K562 (cell line): Measurements from ENCODE around the gene SORBS2. TPM values are rescaled to one million over a fixed set of nuclear protein-coding genes. Genes with fewer than 3 reads are reported as not detected.

Experiments used
- ATAC-seq: fragments of 200-7000 bp; cut with Tn5 transposase; 3 replicates; pipeline ENCODE4 v1.9.1; 2020; ENCODE audit warnings: moderate library complexity
- BruUV-seq: library from RNA; stranded (reverse); fragments of 400-500 nt; replicated peaks from 2 replicates; lab custom pipeline; 2021; lab: Mats Ljungman, UMichigan
- CTCF ChIA-PET: fragments of 300-600 bp; formaldehyde crosslinking; extraction: SDS; loops from one replicate; lab custom pipeline; 2021; ENCODE audit warnings: low intra/inter-chr PET ratio; lab: Yijun Ruan, JAX
- POLR2A ChIA-PET: fragments of 300-600, 350-650 bp; sonication (Branson Sonifier 250); formaldehyde crosslinking; extraction: SDS; loops from one replicate; lab custom pipeline; 2021; ENCODE audit warnings: antibody characterized with exemption, inconsistent platforms; lab: Yijun Ruan, JAX
- DNase-seq, 4 experiments: peaks; one replicate each; pipeline versions ENCODE4 v3.0.0 to v3.0.0-alpha.2; 2011 to 2018; ENCODE audit warnings: low spot score in 3 of 4, mixed read lengths in 3 of 4; ENCODE audit errors: extremely low read depth in 1 of 4
- FAIRE-seq: peaks from 2 replicates; lab custom pipeline; 2011; peaks lifted over from hg19 to GRCh38; lab: Jason Lieb, UNC
- H2AFZ ChIP-seq: 2 replicates; pipeline ENCODE4 v1.6.0; 2011; ENCODE audit warnings: low read depth, low read length, control low read depth, inconsistent platforms
- H3K27ac ChIP-seq: fragments of 200-600 bp; 3 replicates; pipeline ENCODE4 v1.8.0; 2011; ENCODE audit warnings: low read depth, mild to moderate bottlenecking, control low read depth, inconsistent platforms, low read length, moderate library complexity, mixed read lengths; ENCODE audit errors: extremely low read depth
- H3K27me3 ChIP-seq, 2 experiments: fragments of 300-600 bp in 1 of 2; 2 replicates in 1 of 2; 3 replicates in 1 of 2; pipeline versions ENCODE4 v1.6.0 to v1.8.0; 2011; ENCODE audit warnings: inconsistent platforms in 2 of 2, low read length in 2 of 2, mild to moderate bottlenecking in 1 of 2, mixed read lengths in 1 of 2, moderate library complexity in 1 of 2; ENCODE audit not compliant: control insufficient read depth in 2 of 2, insufficient read depth in 2 of 2
- H3K36me3 ChIP-seq: fragments of 300-600 bp; 3 replicates; pipeline ENCODE4 v1.8.0; 2011; ENCODE audit warnings: mild to moderate bottlenecking, low read length, inconsistent platforms; ENCODE audit not compliant: control insufficient read depth, insufficient read depth
- H3K4me1 ChIP-seq, 2 experiments: fragments of 200-600 bp in 1 of 2; replicated peaks in 1 of 2; 2 replicates in 1 of 2; 3 replicates in 1 of 2; pipeline versions ENCODE4 v1.5.1 to v1.8.0; 2011; ENCODE audit warnings: inconsistent platforms in 2 of 2, low read length in 2 of 2, mild to moderate bottlenecking in 1 of 2, mixed read lengths in 1 of 2, moderate library complexity in 1 of 2; ENCODE audit not compliant: control insufficient read depth in 2 of 2, insufficient read depth in 2 of 2
- H3K4me2 ChIP-seq: 2 replicates; pipeline ENCODE4 v1.6.1; 2011; ENCODE audit warnings: low read length, control low read depth, inconsistent platforms, mixed read lengths; ENCODE audit not compliant: insufficient read depth
- H3K4me3 ChIP-seq: fragments of 200-600 bp; sonication (generic), shearing (Covaris generic); 2 replicates; pipeline ENCODE4 v1.5.1; 2016; ENCODE audit warnings: control low read depth, inconsistent platforms
- H3K79me2 ChIP-seq: fragments of 200-600 bp; 3 replicates; pipeline ENCODE4 v1.8.0; 2011; ENCODE audit warnings: low read length, inconsistent platforms; ENCODE audit not compliant: control insufficient read depth, insufficient read depth
- H3K9ac ChIP-seq, 2 experiments: 2 replicates each; pipeline versions ENCODE4 v1.6.0 to v1.6.1; 2011; ENCODE audit warnings: low read depth in 2 of 2, low read length in 2 of 2, control low read depth in 1 of 2, inconsistent platforms in 1 of 2, mild to moderate bottlenecking in 1 of 2, mixed read lengths in 1 of 2; ENCODE audit not compliant: insufficient read depth in 1 of 2
- H3K9me1 ChIP-seq: one replicate; pipeline ENCODE4 v1.6.0; 2011; ENCODE audit warnings: inconsistent platforms, mild to moderate bottlenecking, low read length, moderate library complexity; ENCODE audit not compliant: control insufficient read depth, insufficient read depth
- H3K9me3 ChIP-seq: replicated peaks from 2 replicates; pipeline ENCODE4 v1.5.1; 2011; ENCODE audit warnings: low read depth, low read length, inconsistent platforms; ENCODE audit not compliant: control insufficient read depth, insufficient read depth
- H4K20me1 ChIP-seq: replicated peaks from 2 replicates; pipeline ENCODE4 v1.6.1; 2011; ENCODE audit warnings: low read length, inconsistent platforms, mixed read lengths; ENCODE audit not compliant: control insufficient read depth, insufficient read depth
- ATF2 ChIP-seq: sonication (generic); formaldehyde crosslinking; IDR thresholded peaks from 2 replicates; pipeline ENCODE4 v1.8.1; 2022; ENCODE audit warnings: missing genetic modification reagents
- CC2D1A ChIP-seq: fragments of 450-650 bp; IDR thresholded peaks from 2 replicates; pipeline ENCODE4 v1.6.1; 2017; ENCODE audit warnings: mild to moderate bottlenecking
- SRSF1 ChIP-seq: fragments of 200-400 bp; formaldehyde crosslinking; IDR thresholded peaks from 2 replicates; pipeline ENCODE4 v1.6.1; 2017; ENCODE audit warnings: mild to moderate bottlenecking, low read depth, low read length, moderate library complexity
- TCFL5 ChIP-seq: fragments of 250-450 bp; sonication (Bioruptor Pico); conservative IDR thresholded peaks from 2 replicates; pipeline ENCODE4 v1.6.1; 2021; ENCODE audit warnings: mild to moderate bottlenecking, moderate library complexity, matching md5 sums
- TGIF2 ChIP-seq: sonication (generic); formaldehyde crosslinking; IDR thresholded peaks from 2 replicates; pipeline ENCODE4 v1.8.1; 2022; ENCODE audit warnings: mild to moderate bottlenecking, missing genetic modification reagents, moderate library complexity
- U2AF1 ChIP-seq: fragments of 200-400 bp; formaldehyde crosslinking; optimal IDR thresholded peaks from 2 replicates; pipeline ENCODE3; 2017; ENCODE audit warnings: mild to moderate bottlenecking, low read depth, low read length, moderate library complexity
- in situ Hi-C: fragments of 300-500 bp; cut with MboI; formaldehyde crosslinking; loops from 4 replicates; pipeline ENCODE4 v1.15.0; 2018; ENCODE audit warnings: inconsistent platforms, mixed read lengths
- intact Hi-C: fragments of 100-400 bp; cut with micrococcal nuclease; formaldehyde crosslinking; loops from 2 replicates; pipeline ENCODE4 v1.14.2; 2022
- polyA plus RNA-seq, 8 experiments: library from polyadenylated mRNA; depleted of rRNA in 4 of 8; stranded (reverse) in 5 of 8; unstranded in 3 of 8; fragments of >200 nt; fragmentation: Nextera tagmentation in 2 of 8; fragmentation: Illumina TruSeq in 1 of 8; extraction: Ambion mirVana in 2 of 8; extraction: Trizol in 1 of 8; gene quantifications; 2 replicates each; pipeline versions ENCODE4 v1.2.1 to v1.2.3, GENCODE V29; 2011 to 2014; ENCODE audit warnings: inconsistent platforms in 1 of 8, missing spikeins in 1 of 8
- total RNA-seq, 7 experiments: library from RNA; depleted of rRNA in 6 of 7; stranded (reverse); fragments of >200 nt in 6 of 7; fragmentation: Illumina TruSeq in 2 of 7; extraction: Trizol in 2 of 7; gene quantifications; 2 replicates each; pipeline versions ENCODE4 v1.2.1 to v1.2.3, GENCODE V29; 2011 to 2021; ENCODE audit warnings: low replicate concordance in 1 of 7

The SORBS2 gene
- total and polyA plus RNA-seq, 9 of the 15 experiments (the other 6 are each of a cell fraction or from before 2014, with no cell fraction given), result 0.29 TPM; not detected in 8

- Histone ChIP-seq H3K9me3 (no peaks in the 10 kb centered on the region), H2AFZ (no peak overlapping the region), H3K79me2 (no peaks in the 10 kb centered on the region), H3K9ac (no peak overlapping the region), H3K36me3 (no peaks in the 10 kb centered on the region), H3K9me1 (no peaks in the 10 kb centered on the region), H3K4me1 (no peaks in the 10 kb centered on the region), H3K4me2 (no peak overlapping the region), H3K27ac (no peak overlapping the region), H3K27me3 (no peaks in the 10 kb centered on the region), H3K4me3 (no peak overlapping the region), H4K20me1 (no peaks in the 10 kb centered on the region)
- POLR2A ChIA-PET, result interaction anchor here (0.7 kb wide), 1 partner anchor 1106 kb away, joined by 3 read pairs; no protein-coding TSS in a partner anchor
- TF ChIP-seq TGIF2 (CRISPR knock-in tag) (no peak), CC2D1A (no peak), SRSF1 (no peak), TCFL5 (CRISPR knock-in tag) (no peak), ATF2 (no peak), U2AF1 (no peak)
- no TSS peak for BruUV-seq
- intact Hi-C loops, result no loop called here
- CTCF ChIA-PET, result no interaction called here
- ATAC-seq (no peak), DNase-seq (no peak), FAIRE-seq (no peak)
- in situ Hi-C loops, result no loop called here
Observed at GRCh38 chr4:185700630-185701029, 111.4 kb downstream of the SORBS2 start.
